ENCODE data around the gene PLPP3. TPM values are rescaled to one million over a fixed set of nuclear protein-coding genes. Genes with fewer than 3 reads are reported as not detected.
A peak's percentile ranks its signal among the peaks of the same experiment; 100 is the strongest.

The PLPP3 gene
- total and polyA plus RNA-seq, 2 of the 8 experiments (the other 6 are each of a cell fraction or from before 2014, with no cell fraction given) = 33.2 to 42.0 TPM

DNA sequence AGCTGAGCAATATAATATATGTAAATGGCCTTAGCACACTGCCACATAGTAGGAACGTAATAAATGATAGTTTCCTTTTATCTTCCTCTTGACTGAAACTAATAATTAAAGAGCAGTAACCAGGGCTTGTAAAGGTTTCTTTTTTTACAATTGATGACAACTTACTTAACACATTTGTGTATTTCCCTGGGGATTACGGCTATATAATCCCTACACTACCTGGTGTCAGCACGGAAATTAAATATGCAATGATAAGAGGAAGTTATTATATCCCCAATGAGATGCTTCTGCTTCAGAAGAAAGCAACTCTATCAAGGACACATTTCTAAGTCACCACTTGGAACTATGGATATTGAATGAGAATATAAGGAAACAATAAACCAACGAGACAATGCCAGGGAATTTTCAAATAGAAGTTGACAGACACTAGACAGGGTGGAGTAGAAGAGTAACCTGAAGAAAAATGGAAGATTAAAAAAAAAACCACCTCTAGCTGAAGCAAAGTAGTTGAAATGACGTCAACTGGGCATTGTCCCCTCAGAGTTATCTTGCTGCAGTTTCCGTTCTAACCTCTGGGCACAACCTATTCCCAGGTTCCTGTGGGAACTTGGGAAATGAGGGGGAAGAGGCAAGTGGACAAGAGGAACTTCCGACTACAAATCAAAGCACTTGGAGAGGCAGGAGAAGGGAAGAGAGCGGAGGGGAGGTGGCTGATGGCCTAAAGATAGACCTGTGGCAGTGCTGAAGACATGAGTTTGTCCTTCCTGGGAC, 66.5 kb downstream of the PLPP3 start:
- Histone ChIP-seq H4K5ac (ENCODE audit: insufficient read length, low read depth, low read length) (no peak overlapping the region), H2BK15ac (ENCODE audit: low read length) (no peak overlapping the region), H3K23me2 (ENCODE audit: low read depth, low read length) (no peaks in the 10 kb centered on the region), H3K18ac (ENCODE audit: extremely low read depth, low read length) (peak overlapping the region; percentile 24; the same call in 1 of the 2 replicates), H3K79me1 (ENCODE audit: low read depth, low read length) (peaks cover 7% of the 10 kb centered on the region), H3K4me2 (ENCODE audit: insufficient read depth in 1 of 2, low read depth in 2 of 2, low read length in 2 of 2) (no peak overlapping the region), H4K8ac (ENCODE audit: extremely low read depth, insufficient read depth, low read length) (no peak overlapping the region), H2BK5ac (ENCODE audit: low read depth, low read length) (0 out of 2 replicates have a peak overlapping the region, but pooled peaks have one; percentile 47), H3K79me2 (ENCODE audit: control insufficient read depth in 1 of 2, insufficient read depth in 2 of 2, low read length in 2 of 2) (peaks cover 2 to 51% of the 10 kb centered on the region in 2 experiments; a peak in 3 of 4 replicates), H2AK5ac (ENCODE audit: low read depth, low read length) (no peak overlapping the region), H2AFZ (ENCODE audit: low read length) (no peak overlapping the region), H3K27me3 (replicated peaks in 1 of 4; ENCODE audit: control insufficient read depth in 3 of 4, extremely low read depth in 1 of 4, insufficient read depth in 3 of 4, low read length in 3 of 4) (no peaks in the 10 kb centered on the region), H3K4ac (replicated peaks; ENCODE audit: insufficient read length, low read depth, low read length) (no peak overlapping the region), H3K36me3 (ENCODE audit: control insufficient read depth in 2 of 4, insufficient read depth in 4 of 4, low read length in 3 of 4) (peaks cover 20 to 91% (median 39%) of the 10 kb centered on the region in 4 experiments), H3K14ac (ENCODE audit: insufficient read length) (no peak overlapping the region), H3K27ac (ENCODE audit: low read depth, low read length) (no peak overlapping the region), H3K23ac (ENCODE audit: insufficient read length) (no peak overlapping the region), H3K9me3 (ENCODE audit: insufficient read depth in 2 of 2, low read depth in 1 of 2, low read length in 1 of 2) (no peaks in the 10 kb centered on the region), H3K56ac (replicated peaks; ENCODE audit: insufficient read length, low read depth, low read length) (no peak overlapping the region), H2BK20ac (ENCODE audit: low read length) (no peak overlapping the region), H3K9ac (replicated peaks in 1 of 4; ENCODE audit: extremely low read depth in 1 of 4, low read depth in 3 of 4, low read length in 3 of 4) (no peak overlapping the region), H4K20me1 (replicated peaks in 1 of 2; ENCODE audit: control insufficient read depth in 1 of 2, insufficient read depth in 2 of 2, low read length in 2 of 2) (peaks cover 2 to 9% of the 10 kb centered on the region in 2 experiments), H2BK120ac (replicated peaks; ENCODE audit: low read depth, low read length) (no peak overlapping the region), H2BK12ac (ENCODE audit: low read depth, low read length) (no peak overlapping the region; the same call in 1 of the 2 replicates), H4K91ac (replicated peaks; ENCODE audit: insufficient read length, low read length) (no peak overlapping the region), H3K4me3 (ENCODE audit: extremely low read depth in 1 of 4, insufficient read depth in 2 of 4, low read depth in 3 of 4, low read length in 4 of 4) (no peak overlapping the region), H3K4me1 (replicated peaks in 1 of 4; ENCODE audit: control insufficient read depth in 3 of 4, insufficient read depth in 4 of 4, low read length in 3 of 4) (peaks cover 4 to 33% (median 24%) of the 10 kb centered on the region in 4 experiments)
- TF ChIP-seq RAD21 (IDR thresholded peaks at IDR 0.05 in 1 of 2, conservative IDR thresholded peaks at IDR 0.05 in 1 of 2; ENCODE audit: low read depth in 2 of 2, low read length in 2 of 2) = peak; percentile 20 to 44; a peak in 2 of 4 replicates
- no peak for TF ChIP-seq POLR2A (IDR thresholded peaks at IDR 0.05; ENCODE audit: control extremely low read depth in 1 of 2, low read depth in 2 of 2, low read length in 2 of 2)
- FAIRE-seq = no peak
- ChIA-PET POLR2A (ENCODE audit: partially characterized antibody) (no interaction called here), CTCF (ENCODE audit: partially characterized antibody) (interaction anchor here (1.1 kb wide), 1 partner anchor 15 kb away, joined by 4 read pairs; no protein-coding TSS in a partner anchor)
- WGBS, 2 experiments (ENCODE audit: extremely low coverage in 1 of 2, insufficient coverage in 1 of 2, insufficient read length in 1 of 2, insufficient replicate concordance in 2 of 2, low coverage in 1 of 2, low lambda C conversion rate in 2 of 2, missing lambda C conversion rate in 1 of 2) = 87% methylated on average over 8 of the region's 8 CpGs; no CpG with 5 or more reads in 1 of the 2 experiments
- DNase-seq (ENCODE audit: low read depth in 1 of 2, low spot score in 2 of 2) = no peak

Data from H1 (cell line).